Stimulated activated CD4-positive, alpha-beta T cell treated with anti-CD3 and anti-CD28 coated beads, Interleukin-4, amount 100 ng/mL, for 24 hours (primary cell): ENCODE data around the gene BTG4.
A peak's percentile ranks its signal among the peaks of the same experiment; 100 is the strongest.

Experiments
- DNase-seq: peaks from one replicate; pipeline ENCODE4 v3.0.0-alpha.2; 2020

The BTG4 gene

DNA sequence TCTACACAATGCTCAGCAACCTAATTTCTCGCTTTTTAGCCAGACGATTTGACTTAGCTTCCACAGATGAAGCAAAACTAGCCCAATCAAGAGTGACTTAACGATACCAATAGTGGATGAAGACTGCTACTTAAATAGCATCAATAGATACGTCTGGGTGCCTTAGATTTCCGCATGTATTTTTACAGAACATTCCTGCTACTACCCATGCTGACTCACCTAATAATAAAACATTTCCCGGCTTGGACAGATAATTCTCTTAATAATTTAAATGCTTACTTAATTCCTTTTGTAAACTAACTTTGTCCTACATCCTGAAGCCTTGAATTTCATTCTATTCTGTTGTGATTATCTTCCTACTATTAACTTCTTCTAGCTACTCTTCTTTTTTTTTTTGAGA, 23.1 kb upstream of the BTG4 start:
- DNase-seq, result no peak

DNA sequence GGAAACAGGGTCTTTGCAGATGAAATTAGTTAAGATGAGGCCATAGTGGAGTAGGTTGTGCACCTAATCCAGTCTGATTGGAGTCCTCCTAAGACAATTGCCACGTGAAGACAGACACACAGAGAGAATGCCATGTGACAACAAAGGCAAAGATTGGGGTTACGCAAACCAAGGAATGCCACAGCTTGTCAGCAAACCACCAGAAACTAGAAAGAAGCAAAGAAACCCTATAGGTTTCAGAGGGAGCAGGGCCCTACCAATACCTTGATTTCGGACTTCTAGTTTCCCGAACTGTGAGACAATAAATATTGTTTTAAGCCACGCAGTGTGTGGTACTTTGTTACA, 20.2 kb upstream of the BTG4 start:
- no peak for DNase-seq

DNA sequence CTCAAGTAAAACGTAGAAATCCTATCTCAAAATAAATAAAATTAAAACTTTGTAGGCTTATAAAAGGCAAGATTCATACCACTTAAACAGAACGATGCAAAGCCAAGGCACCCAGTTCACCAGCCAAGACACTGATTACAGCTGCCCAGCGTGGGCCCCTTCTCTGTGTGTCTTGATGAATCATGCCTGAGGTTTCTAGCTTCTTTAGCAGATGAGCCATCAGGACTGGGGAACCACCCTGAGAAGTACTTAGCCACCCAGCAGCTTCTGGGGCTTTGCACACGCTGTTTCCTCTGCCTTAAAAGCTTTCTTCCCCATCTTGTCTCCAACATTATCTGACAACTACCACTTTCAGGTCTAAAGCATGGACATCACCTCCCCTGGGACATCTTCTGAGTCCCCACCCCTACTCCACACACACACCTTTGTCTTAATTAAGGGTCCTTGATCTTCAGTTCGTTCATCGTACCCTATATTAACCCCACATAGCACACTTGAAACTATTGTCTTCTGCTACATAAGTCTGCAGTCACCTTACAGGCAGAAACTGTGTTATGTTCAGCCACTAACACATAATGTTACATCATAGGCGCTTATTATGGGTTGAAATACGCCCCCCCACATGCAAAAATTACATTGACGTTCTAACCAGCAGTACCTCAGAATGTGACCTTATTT, 19.6 kb upstream of the BTG4 start:
- DNase-seq, result peak; percentile 72

DNA sequence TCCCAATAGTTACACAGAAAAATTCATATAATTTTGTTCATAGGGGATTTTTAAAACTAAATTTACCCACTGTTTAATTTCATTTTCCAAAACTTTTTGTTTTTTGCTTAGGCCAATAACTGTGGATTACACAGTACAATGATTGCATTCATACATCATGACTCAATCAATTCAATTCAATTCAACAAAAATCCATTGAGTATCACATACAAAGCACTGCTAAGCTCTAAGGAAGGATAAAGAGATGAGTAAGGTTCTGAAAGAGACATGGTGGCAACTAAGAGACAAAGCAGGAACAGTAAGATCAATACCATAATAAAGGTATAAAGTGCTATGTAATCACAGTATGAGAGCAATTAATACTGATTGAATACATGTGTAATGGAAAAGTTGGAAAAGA, 18.9 kb upstream of the BTG4 start:
- DNase-seq, result no peak

DNA sequence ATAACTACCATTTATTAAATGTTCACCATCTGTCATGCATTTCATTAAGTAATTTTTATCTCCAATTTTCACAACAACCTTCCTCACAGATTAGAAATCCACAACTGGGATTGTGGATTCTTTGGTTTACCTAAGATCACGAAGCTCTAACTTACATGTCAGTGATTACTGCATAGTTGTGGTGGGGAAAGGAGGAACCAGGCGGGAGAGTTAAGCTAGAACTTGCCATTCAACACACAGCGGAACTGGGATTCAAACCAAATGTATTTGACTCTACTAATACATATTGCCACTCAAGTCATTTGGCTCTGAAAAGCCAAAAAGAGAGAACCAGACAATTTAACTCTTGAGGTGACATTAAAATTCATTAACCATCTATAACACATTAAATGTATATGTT, 17.9 kb upstream of the BTG4 start:
- DNase-seq, result no peak

DNA sequence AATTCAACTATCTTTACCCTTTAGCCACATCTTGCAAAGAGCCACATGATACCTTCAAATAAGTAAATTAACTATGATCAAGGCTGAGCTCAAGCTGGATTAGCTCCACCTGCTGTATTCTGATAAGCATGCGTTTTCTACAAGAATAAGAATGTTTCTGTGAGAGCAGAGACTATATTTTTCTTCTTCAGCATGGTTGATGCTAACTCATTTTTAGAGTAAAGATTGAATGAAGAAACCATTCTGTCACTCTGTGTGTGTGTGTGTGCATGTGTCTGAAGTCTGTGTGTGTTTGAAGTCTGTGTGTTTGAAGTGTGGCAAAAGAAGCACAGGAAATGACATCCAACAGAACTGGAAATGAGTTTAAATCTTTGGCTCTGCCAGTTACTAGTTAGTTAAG, 16.4 kb upstream of the BTG4 start:
- no peak for DNase-seq

DNA sequence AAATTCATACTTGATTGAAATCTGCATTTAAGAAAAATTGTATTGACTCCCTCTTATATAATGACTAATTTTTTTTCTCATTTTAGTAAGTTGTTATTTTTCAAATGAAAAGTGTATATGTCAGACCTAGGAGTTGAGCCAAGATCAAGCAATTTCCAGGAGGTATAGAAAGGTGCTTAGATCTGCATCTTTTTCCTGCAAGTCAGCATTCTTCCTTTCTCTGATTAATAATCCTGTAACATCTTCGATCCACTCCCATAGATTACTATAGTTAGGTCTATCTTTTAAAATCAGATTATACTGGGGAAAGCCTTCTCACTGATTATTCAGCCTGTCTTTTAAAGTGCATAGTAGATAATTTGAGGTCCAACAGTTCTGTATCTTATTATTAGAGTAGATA, 15.1 kb upstream of the BTG4 start:
- no peak for DNase-seq

DNA sequence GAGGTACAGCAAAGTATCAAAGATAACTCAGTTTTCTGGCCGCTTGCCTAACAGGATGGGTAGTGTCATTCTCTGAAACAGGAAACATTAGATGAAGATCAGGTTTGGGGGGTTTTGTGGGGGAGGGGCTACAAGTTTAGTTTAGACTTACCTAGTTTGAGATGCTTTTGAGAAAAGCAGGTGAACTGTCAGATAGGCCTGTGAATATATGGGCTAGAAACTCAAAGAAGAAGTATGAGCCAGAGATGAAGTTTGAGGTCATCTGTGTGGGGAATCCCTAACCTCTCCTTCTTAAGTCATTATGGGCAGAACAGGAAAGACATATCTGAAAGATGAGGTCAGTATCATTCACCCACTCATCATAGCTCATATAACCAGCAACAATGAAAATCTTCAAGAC, 14.3 kb upstream of the BTG4 start:
- no peak for DNase-seq

DNA sequence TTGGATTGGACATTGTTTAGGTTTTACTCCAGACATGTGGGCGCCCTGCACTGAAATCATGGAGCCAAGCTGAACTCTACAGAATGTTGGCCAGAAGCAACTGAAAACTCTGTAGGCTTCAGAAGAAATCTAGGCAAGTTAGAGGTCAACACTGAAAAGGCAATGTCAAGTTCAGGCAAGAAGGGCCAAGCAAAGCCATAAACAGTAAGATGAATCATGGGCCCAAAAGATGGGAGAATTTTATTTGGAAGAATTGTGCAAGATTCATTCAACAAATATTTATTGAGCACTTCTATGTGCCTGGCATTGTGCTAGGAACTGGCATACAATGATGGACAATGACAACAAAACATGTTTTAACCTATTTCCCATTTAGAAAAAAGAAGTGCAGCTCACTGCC, 13.3 kb upstream of the BTG4 start:
- no peak for DNase-seq

DNA sequence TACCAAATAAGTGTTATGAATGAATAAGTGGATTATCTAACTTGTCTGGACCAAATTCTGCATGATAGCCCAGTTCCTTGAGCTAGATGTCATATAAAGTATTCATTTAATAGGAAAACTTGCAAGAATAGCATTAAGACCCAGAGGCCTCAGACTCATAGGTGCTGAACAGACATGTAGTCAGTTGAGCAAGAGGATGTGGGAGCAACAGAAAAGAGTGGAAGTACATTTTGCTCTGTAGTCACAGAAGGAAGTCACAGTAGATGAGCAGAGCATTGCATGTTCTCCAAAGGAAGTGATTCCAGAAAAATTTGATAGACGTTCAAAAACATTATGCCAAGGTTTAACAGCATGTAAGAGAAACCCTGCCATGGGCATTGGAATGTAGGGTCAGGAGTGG, 11.9 kb upstream of the BTG4 start:
- DNase-seq, result no peak

DNA sequence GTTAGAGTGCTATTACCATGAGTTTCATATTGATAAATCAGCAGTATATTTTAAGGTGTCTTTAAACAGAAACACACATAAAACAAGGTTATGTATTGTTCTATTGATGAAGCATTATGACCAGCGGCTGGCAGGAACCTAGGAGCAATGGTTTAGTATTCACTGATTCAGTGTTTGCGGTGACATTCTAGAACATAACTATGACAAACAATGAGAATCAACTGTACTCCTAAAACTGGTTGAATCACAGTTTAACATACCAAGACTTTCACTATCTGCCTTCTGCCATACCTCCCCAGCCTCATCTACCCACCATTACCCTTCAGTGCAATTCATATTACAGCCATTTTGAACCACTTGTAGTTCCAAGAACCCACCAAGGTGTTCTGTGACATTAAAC, 11.2 kb upstream of the BTG4 start:
- DNase-seq, result no peak

DNA sequence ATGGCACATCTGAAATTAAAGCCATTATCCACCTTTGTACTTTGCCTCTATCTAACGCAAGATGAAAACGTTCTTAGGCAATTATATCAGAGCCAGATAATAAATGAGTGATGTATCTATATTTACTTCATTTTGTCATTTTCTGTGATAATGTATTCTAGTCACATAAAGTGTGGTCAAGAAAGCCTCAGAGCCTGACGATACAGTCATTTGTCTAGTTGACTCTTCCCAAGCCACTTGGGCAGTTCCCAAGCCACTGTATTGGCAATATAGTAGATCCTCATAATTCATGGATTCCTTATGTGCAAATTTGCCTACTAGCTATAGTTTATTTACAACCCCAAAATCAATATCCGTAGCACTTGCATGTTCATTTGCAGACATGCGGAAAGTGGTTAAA, 10.2 kb upstream of the BTG4 start:
- DNase-seq, result no peak

DNA sequence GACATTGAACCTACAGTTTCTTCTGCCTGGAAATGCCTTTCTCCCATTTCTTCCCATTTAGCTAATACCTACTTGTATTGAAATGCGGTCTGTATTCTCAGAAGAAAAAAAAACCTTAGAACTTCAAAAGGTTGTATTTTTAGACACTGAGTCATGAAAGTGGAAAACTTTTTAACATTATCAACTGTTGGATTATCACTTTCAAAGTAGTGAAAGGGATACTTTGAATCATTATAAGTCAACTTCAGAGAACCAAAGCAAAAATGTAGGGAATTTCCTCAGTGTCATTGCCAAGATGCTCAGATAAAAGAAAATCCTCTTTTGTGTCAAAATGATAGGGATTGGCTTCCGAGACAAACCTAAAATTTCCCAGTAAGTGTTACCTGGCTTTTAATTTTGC, 8.9 kb upstream of the BTG4 start:
- DNase-seq, result no peak

DNA sequence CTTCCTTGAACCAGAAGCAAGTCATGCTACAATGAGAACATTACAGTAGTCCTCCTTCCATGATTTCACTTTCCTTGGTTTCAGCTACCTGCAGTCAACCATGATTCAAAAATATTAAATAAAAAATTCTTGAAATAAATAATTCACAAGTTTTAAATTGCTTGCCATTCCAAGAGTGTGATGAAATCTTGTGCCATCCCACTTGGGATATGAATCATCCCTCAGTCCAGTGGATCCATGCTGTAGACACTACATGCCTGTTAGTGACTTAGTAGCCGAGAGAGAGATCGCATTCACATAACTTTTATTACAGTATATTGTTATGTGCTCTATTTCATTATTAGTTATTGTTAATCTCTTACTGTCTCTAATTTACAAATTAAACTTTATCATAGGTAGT, 8.4 kb upstream of the BTG4 start:
- DNase-seq, result no peak

DNA sequence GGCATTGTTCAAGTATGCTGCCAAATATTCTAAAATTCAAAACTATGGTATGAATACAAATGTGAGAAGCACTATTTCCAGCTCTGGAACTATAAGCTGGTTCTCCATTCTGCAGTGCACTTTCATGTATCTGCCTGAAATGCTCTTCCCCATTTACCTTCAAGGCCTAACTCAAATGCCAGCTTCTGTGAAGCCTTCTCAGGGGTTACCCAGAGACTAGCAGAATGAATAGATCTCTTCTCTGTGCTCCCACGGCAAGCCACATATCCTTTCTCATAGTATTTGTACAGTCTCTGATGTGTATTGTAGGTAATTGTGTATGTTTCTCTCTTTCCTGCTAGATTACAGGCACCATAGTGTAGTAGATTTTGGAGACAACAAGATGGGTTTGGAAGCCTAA, 6.5 kb upstream of the BTG4 start:
- no peak for DNase-seq

DNA sequence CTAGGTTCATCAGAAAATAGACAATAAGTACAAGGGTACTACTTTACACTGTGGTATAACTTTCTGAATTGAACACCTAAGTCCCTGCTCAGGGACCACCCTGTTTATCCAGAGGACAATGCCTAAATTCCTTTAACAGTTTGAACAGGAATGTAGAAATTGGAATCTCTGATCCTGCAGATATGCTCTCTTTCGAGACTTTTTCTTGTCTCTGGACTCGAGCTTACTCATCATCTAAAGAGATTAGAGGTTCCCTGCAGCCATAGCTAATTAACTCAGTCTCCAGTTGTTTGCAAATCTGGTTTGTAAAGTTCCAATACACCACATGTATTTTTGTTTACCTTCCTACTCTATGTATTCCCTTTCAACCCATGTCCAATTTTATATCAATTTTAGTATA, 3.4 kb upstream of the BTG4 start:
- no peak for DNase-seq

DNA sequence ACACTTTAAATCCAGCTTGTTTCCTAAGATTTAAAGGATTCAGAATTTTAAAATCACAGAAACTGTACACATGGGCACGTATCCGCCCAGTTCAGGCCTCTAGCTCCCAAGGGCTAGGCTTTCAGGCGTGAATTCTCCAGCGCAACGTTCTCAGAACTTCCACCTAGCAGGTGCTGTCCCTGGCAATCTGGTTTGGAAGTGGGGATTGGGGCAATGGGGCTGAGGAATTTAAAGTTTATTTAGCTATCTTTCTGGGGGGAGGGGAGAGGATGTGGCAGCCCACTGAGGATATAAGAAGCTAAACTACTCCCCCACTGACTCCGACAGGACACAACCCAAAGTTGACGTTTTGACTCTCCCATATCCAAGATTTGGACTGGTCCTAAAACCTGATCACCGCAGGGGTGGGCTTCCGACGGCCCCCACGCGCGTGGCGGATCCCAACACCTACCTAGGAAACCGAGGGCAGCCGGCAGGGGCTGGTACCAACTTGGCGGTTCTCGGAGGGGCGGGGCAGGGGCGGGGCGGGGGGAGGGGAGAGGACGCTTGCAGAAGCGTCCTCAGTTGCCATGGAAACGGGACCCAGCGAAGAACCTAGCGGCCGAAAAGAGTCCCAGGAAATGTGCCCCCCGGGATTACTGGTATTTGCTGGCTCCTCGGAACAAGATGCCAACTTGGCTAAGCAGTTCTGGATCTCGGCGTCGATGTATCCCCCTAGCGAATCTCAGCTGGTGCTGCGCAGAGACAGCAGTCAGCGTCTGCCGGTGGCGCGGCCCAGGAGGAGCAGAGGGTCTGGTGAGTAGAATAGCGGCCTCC, 2.2 kb upstream of the BTG4 start, which contains the start of gene HOATZ:
Gene HOATZ (plus strand): TSS at position 563 of the 816 bp plus-strand sequence. CDS start 7 bp downstream, at position 570.
- DNase-seq, result no peak

DNA sequence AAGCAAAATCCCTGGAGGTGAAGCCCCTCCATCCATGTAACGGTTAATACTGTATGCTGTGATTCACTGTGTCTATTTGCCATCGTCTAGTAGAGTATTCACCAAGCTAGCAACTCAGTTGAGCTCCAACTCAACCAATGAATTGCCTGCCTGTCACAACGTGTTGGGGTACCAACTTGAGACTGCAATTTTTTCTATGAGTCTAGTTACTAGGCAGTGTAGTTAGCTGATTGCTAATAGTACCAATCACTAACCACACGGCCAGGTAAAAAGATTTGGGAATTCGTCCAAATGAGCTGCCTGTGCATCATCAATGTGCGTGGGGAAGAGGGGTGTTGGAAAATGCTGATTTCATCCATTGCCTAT, 1.0 kb upstream of the BTG4 start:
- DNase-seq, result no peak

DNA sequence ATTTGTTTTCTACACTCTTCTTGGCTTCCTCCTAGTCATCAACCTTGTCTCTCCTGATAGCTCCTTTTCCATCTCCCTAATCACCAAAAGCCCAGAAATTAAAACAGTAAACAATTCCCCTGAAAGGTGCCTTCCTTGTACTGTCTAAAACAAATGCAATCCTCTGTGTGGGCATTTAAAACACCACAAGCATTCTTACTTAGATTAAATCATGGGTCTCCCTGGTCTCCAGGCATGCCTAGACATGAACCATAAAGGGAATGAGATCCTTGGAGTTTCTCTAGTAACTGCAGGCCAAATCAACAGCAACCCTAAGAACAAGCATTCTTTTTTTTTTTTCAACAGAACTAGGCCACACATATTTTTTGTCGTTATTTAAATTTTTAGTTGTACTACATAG, 1.9 kb downstream of the BTG4 start:
- no peak for DNase-seq

DNA sequence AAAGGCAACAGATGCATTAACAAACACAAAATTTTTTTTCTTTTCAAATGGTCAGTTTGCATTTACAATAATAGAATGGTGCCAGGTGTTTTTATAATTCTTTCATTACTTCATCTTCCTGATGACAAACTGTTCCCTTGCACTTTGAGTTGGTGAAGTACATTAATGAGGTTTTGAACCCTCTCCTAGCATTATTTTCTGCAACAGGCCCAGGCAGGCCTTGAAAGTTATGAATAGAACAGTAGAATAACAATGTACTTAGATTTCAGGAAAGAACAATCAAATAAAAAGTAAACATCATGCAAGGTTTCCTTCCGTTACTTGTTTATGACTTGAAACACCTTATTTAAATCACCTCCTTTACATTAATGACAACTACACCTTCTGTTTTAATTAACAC, 9.6 kb downstream of the BTG4 start:
- DNase-seq, result no peak

DNA sequence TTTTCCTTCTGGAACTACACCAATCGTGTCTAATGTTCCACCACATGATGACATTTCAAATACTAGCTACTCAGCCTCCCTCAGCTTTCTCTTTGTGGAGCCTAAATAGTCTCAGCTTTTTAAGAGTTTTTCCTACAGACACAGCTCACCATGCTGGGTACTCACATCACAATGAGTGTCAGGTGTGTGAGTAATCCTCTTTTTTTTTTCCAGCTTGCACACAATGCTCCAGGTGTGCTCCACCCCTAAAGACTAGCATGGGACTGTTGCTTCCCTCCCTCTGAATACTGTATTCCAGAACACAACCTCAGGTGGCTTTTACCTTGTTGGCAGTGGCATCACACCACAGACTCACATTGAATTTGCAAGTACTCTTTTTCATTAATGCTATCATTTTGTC, 11.7 kb downstream of the BTG4 start:
- no peak for DNase-seq

DNA sequence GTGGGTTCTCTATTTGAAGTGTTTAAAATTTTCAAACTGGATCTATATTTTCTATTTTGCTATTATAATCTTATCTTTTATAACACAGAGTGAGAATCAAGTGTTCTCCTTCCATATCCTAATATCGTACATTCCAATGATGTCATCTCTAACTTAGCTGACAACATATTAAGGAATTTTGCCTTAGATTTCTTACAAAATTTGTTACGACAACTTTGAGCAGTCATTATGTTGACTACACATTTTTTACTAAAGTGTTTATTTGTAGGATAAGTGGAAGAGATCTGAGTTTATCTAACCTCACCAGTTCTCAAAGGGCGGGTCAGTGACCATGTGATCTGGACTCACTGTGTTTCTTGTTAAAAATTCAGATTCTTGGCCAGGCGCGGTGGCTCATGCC, 12.7 kb downstream of the BTG4 start:
- no peak for DNase-seq

DNA sequence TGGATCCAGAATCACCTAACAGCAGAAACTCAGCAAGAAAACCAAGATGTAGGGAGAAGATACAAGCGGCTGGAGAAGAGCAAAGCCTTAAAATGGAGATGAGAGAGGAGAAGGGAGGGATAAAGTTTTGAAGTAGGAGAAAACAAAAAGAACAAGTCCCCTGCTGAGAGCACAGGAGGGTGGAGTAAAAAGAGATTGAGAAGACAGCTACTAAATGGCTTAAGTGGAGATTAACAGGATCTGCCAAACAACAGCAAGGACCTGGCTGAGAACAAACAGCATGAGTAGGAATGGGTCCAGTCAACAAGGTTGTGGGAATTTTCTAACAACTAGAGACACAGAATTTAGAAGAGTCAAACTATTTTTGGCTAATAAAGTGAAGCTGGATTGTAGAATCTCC, 18.1 kb downstream of the BTG4 start:
- DNase-seq, result no peak

DNA sequence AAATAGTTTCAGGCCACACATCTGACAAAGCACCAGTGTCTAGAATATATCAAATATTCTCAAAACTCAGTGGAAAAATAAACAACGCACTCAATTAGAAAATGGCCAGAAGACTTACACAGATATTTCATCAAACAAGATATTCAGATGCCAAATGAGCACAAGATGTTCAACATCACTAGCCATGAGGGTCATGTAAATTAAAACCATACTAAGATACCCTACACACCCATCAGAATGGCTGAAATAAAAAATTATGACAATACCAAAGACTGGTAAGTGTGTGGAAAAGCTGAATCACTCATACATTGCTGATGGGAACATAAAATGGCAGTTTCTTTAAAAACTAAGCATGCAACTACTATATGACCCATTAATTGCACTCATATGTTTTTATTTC, 21.7 kb downstream of the BTG4 start:
- no peak for DNase-seq

DNA sequence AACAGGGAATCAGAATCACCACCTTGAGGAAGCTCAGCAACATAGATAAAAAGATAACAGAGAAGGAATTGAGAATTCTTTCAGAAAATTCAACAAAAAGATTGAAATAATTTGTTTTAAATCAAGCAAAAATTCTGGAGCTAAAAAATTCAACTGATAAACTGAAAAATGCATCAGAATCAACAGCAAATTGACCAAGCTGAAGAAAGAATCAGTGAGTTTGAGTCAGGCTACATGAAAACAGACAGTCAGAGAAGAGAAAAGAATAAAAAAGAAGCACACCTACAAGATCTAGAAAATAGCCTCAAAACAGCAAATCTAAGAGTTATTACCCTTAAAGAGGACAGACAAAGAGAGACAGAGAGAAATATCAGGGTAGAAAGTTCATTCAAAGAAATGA, 28.8 kb downstream of the BTG4 start:
- no peak for DNase-seq
